ENCODE measurements around the gene IRGQ.
A peak's percentile ranks its signal among the peaks of the same experiment; 100 is the strongest.
"Not testable (repeated sequence)": the region's sequence is repeated elsewhere in the genome, so short reads cannot be mapped to it uniquely, and the experiment has no call there.

The IRGQ gene

GRCh38 chr19:43569657-43570056, 26.3 kb downstream of the IRGQ start:
- DNase-seq = no peak

DNA sequence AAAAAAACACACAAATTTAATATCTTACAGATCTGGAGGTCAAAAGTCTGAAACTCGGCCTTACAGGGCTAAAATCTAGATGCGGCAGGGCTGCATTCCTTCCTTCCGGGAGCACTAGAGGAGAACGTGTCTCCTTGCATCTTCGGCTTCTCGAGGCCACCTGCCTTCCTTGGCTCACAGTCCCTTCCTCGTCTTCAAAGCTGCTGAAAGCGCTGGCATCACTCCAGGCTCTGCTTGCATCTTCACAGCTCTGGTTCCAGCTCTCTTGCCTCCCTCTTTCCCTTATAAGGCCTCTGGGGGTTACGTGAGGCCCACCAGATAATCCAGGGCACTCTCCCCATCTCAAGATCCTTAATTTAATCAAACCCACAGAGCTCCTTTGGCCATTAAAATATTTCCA, 31.1 kb downstream of the IRGQ start:
- no peak for DNase-seq

- DNase-seq = no peak
Observed at GRCh38 chr19:43563816-43564457, 32.0 kb downstream of the IRGQ start.

DNA sequence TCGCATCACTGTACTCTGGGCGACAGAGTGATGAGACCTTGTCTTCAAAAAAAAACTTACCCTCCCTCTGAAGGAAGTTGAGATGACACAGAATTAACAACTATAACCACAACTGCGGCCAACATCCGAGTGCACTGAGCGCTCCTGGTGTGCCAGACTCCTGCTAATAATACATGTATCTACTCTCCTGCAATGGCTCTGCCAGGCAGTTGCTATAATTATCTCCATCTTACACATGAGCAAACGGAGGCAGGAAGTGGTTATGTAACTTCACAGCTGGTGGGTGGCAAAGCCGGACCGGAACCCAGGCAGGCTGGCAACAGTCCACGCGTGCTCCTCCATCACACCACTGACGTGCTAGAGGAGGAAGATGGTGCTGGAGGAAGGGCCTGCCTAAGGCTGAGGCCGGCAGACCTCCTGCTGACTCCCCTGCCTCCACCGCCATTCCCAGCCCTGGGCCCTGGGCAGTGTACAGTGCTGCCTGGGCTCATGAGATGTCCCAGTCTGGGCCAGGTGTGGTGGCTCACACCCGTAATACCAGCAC, 33.2 kb downstream of the IRGQ start:
- DNase-seq = peak; percentile 28 to 94 (median 56)

DNA sequence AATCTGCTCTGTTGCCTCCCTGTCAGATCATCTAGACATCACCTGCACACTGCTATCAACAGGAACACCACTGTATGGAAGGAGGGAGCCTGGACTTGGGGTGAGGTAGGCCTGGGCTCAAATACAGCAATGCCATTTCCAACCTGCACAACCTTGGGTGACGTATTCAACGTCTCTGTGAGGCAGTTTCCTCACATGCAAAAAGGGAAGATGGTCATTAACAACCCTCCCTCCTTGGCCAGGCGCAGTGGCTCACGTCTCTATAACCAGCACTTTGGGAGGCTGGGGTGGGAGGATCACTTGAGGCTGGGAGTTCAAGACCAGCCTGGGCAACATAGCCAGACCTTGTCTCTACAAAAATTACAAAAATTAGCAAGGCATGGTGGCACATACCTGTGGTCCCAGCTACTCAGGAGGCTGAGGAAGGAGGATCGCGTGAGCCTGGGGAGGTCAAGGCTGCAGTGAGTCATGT, 33.7 kb downstream of the IRGQ start:
- DNase-seq = no peak

GRCh38 chr19:43561139-43561970, 34.6 kb downstream of the IRGQ start:
- DNase-seq = no peak

DNA sequence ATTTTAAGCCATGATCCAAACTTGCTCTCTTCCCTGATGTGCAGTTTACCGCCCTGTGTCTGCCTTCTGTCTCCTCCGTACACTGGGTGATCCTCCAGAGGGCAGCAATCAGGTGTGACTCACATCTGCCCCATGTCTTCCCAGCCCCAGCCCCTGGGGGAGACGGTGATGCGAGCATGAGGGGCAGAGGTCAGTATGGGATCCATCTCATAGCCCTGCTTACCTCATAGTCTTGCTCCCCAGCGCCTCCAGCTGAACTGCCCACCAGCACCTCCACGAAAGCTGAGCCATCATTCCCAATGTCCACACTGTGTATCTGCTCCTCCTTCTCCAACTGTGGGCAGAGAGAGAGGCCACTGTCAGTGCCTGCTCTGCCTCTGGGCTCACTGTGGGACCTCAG, 35.2 kb downstream of the IRGQ start:
- DNase-seq = no peak

DNA sequence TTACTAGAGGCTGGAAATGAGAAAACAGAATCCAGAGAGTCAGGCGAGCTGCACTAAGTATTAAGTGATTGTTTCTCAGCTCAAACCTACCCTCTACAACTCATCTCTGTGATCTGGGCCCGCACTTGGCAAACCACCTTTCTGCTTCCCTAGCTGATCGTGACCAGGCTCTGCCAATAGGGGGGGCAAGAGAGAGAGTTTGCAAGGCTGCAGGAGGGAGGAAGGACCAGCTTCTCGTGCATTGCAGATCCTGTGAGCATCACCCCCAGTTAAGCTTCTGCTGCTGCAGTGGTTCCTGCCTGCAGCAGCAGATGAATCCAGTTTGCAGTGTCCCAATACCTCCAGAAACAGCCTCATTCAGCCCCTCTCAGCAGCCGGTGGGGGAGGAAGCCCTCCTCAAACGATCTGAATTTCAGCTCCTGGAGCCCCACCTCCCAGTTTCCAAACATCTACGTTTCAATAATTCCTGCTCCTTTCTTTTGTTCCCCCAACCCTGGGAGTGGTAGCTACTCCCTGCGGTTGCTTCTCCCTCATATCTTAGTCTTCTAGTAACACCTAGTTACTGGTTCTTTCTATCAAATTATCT, 40.7 kb downstream of the IRGQ start:
- peak; percentile 42 to 85 (median 70) for DNase-seq

- DNase-seq = no peak
Observed at GRCh38 chr19:43554317-43554895, 41.5 kb downstream of the IRGQ start.

DNA sequence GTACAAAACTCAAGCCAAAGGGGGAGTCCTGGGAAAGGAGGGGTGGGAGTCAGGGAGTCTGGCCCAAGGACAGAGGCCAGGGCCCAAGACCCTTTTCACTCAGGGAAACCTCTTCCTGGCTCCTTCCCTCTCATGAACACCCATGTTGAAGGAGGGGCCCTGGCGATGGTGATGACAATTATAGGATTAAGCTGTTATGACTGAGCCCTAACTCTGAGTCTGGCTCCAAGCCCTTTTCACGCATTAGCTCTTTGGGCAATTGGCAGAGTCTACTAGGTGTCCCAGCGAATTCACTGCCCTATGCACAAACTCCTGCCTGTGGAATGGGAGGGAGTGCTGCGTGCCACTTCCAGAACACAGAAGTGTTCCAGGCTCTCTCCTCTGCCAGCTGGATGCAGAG, 42.3 kb downstream of the IRGQ start:
- DNase-seq = no peak

- DNase-seq = no peak
Observed at GRCh38 chr19:43552616-43553015, 43.3 kb downstream of the IRGQ start.

- DNase-seq = no peak
Observed at GRCh38 chr19:43552198-43552450, 43.8 kb downstream of the IRGQ start.

- DNase-seq = no peak
Observed at GRCh38 chr19:43551399-43552197, 44.3 kb downstream of the IRGQ start.

DNA sequence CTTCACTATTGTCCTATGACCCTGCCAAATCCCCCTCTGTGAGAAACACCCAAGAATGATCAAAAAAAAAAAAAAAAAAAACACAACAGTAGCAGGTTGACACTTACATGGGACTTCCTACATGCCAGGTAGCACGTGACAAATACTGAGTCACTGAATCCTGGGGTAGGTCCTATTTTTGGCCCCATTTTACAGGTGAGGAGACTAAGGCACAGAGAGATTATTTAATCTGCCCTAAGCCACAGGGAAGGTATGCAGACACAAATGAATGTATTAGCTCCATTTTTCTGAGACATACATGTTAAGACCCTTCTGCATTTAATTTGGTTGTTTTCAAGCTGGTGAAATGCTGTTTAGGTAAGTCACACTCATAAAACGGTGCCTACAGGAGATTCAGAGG, 47.2 kb downstream of the IRGQ start:
- no peak for DNase-seq

DNA sequence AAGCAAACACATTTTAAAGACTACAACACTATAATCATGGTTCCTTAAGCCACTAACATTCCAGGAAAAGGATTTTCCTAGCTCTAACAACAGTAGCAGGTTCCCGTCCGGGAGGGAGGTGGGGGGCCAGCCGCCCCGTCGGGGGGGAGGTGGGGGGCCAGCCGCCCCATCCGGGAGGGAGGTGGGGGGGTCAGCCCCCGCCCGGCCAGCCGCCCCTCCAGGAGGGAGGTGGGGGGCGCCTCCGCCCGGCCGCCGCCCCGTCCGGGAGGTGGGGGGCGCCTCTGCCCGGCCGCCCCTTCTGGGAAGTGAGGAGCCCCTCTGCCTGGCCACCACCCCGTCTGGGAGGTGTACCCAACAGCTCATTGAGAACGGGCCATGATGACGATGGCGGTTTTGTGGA, 48.0 kb downstream of the IRGQ start:
- not testable (repeated sequence) for DNase-seq

GRCh38 chr19:43546581-43546980, 49.4 kb downstream of the IRGQ start:
- DNase-seq = no peak

DNA sequence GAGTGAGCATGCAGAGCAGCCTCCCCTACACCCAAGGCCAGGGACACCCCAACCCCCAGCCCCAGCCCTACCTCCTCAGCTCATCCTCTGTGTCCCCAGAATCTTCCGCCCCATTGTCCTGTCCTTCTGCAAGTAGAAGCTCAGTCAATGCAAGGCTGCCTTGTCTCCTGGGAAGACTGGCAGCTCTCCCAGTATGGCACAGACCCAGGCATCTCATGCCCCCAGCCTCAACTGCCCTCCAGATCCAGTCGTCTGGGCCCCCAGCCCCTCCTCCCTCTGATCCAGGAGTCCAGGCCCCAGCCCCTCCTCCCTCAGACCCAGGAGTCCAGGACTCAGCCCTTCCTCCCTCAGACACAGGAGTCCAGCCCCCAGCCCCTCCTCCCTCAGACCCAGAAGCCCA, 50.0 kb downstream of the IRGQ start:
- DNase-seq = no peak

GRCh38 chr19:43545276-43545675, 50.7 kb downstream of the IRGQ start:
- DNase-seq = no peak

DNA sequence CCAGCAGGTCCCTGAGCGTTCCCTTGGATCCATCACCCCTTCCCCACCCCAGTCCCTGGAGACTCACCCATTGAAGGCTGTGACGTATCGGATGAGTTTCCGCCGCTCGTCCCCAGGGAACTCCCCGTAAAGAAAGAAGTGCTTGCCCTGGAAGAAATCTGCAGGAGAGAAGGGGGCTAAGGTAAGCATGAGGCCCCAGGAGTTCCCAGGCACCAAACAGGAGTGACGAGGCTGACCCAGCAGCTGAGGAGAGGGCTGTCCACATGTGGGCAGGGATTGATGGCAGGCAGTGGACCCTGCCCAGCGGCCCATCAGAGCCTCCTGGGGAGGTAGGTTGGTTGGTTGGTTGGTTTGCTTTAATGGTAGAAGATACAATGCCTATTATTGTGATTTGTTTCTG, 51.9 kb downstream of the IRGQ start:
- DNase-seq = no peak

DNA sequence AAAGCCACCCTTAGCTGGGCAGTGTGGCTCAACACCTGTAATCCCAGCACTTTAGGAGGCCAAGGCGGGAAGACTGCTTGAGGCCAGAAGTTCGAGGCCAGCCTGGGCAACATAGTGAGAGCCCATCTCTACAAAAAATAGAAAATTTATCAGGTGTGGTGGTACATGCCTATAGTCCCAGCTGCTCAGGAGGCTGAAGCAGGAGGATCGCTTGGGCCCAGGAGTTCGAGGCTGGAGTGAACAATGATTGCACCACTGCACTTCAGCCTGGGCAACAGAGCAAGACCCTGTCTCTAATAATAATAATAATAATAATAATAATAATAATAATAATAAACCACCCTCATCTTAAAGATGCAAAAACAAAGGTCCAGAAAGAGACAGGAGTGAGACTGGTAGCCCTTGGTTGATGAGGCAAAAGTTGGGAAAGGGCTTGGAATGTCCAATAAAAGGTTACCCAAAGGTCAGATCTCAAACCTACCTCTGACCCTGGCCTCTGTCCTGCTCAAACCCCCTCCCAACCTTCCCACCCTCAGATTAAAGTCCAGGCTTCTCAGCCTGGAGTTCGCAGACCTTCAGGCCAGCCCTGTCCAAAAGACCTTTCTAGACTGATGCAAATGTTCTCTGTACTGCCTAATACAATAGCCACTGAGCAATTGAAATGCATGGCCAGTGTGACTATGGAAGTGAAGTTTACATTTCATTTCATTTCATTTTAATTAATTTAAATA, 53.8 kb downstream of the IRGQ start:
- no peak for DNase-seq

DNA sequence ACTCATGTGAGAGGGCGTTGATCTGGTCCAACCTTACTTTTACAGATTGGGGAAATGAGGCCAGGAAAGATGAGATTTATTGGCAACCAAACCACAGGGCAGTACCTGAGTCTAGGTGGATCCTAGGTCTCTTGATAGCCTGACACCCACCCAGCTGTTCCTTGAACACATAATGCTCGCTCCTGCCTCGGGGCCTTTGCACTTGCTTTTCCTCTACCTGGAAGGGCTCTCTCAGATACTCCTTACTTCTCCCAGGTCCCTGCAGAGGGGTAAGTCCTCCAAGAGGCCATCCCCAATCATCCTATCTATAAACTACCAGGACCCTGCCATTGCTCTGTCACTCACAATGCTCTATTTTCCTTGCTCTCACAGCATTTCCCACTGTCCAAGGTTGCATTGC, 55.6 kb downstream of the IRGQ start:
- no peak for DNase-seq

DNA sequence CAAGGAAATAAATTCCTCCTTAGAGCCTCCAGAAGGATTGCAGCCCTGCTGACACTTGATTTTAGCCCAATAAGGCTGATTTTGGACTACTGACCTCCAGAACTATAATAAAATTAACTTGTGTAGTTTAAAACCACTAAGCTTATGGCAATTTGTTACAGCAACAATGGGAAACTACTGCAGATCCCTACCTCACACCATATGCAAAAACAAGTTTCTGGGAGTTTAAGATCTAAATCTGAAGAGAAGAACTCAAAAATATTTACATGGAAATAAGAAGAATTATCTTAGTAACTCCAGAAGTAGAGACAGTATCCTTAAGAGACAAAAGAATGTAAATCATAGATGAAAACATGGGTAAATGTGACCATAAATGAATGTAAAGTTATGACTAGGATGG, 57.0 kb downstream of the IRGQ start:
- no peak for DNase-seq
